Transverse colon (tissue), 4 donors: ENCODE results near the gene ANKUB1. TPM values are rescaled to one million over a fixed set of nuclear protein-coding genes. Genes with fewer than 3 reads are reported as not detected.

Source experiments
- DNase-seq: peaks from one replicate; pipeline ENCODE4 v3.0.0-alpha.2; 2019
- H3K27ac ChIP-seq, 4 donors: fragments of 200-600 bp; sonication (generic); 2 replicates each; pipeline ENCODE4 v1.5.1; 2016 to 2018; ENCODE audit warnings: inconsistent platforms in 4 of 4
- H3K27me3 ChIP-seq: fragments of 200-600 bp; sonication (generic); 2 replicates; pipeline ENCODE4 v1.5.1; 2017; ENCODE audit warnings: inconsistent platforms
- H3K36me3 ChIP-seq, 4 donors: fragments of 200-600 bp; sonication (generic); 2 replicates each; pipeline ENCODE4 v1.5.1; 2017 to 2019; ENCODE audit warnings: inconsistent platforms in 4 of 4
- H3K4me1 ChIP-seq, 4 donors: fragments of 200-600 bp; sonication (generic); 2 replicates each; pipeline ENCODE4 v1.5.1; 2017 to 2020; ENCODE audit warnings: inconsistent platforms in 4 of 4
- H3K4me3 ChIP-seq, 4 donors: fragments of 200-600 bp; sonication (generic); 1 replicate in 1 of 4; 2 replicates in 3 of 4; pipeline versions ENCODE4 v1.5.1 to v1.6.1; 2017 to 2019; ENCODE audit warnings: inconsistent platforms in 4 of 4
- H3K9me3 ChIP-seq, 2 donors: fragments of 200-600 bp; sonication (generic); 2 replicates each; pipeline ENCODE4 v1.5.1; 2017 to 2019; ENCODE audit warnings: inconsistent platforms in 2 of 2
- EP300 ChIP-seq: sonication (generic); formaldehyde crosslinking; IDR thresholded peaks from one replicate; pipeline ENCODE4 v1.6.1; 2017; ENCODE audit warnings: antibody characterized with exemption, low read depth
- POLR2A ChIP-seq: fragments of 450-650 bp; IDR thresholded peaks from one replicate; pipeline ENCODE4 v1.6.1; 2016; ENCODE audit warnings: antibody characterized with exemption, mild to moderate bottlenecking, moderate library complexity
- POLR2AphosphoS5 ChIP-seq, 3 donors: sonication (generic); formaldehyde crosslinking; IDR thresholded peaks; one replicate each; pipeline ENCODE4 v1.6.1; 2016; ENCODE audit warnings: antibody characterized with exemption in 3 of 3
- WGBS, 2 donors: methylation state at CpG; one replicate each; pipeline ENCODE4 v1.1.5; 2018; ENCODE audit warnings: low coverage in 1 of 2; 5-methylcytosine and 5-hydroxymethylcytosine counted together
- in situ Hi-C, 4 donors: fragments of 200-750 bp; cut with MboI; loops; one replicate each; pipeline versions ENCODE4 v1.15.0 to v1.15.1; 2017; ENCODE audit warnings: low sequenced_read_pairs in 3 of 4, low pct_ligation_motif_present in 1 of 4, low pct_unique_long_range_greater_than_20kb in 1 of 4
- intact Hi-C: fragments of 100-400 bp; cut with DNase I; formaldehyde crosslinking; loops from one replicate; pipeline ENCODE4 v1.15.1; 2023; ENCODE audit warnings: low total_unique reads
- total RNA-seq, 4 donors: library from RNA; depleted of rRNA; stranded (reverse); fragments of >200 nt; gene quantifications; one replicate each; pipeline ENCODE4 v1.1.0, GENCODE V29; 2016
- TF ChIP-seq, protein P1 (sequence below), 5 experiments: fragments of 200-600 bp in 3 of 5; fragments of 450-650 bp in 2 of 5; sonication (generic) in 3 of 5; IDR thresholded peaks; 1 replicate in 2 of 5; 2 replicates in 3 of 5; pipeline ENCODE4 v1.5.1; 2016 to 2017; ENCODE audit warnings: antibody characterized with exemption in 5 of 5, inconsistent platforms in 3 of 5, mild to moderate bottlenecking in 2 of 5, moderate library complexity in 1 of 5

Gene ANKUB1
- total RNA-seq, 4 donors from 2014 or later: not detected

DNA sequence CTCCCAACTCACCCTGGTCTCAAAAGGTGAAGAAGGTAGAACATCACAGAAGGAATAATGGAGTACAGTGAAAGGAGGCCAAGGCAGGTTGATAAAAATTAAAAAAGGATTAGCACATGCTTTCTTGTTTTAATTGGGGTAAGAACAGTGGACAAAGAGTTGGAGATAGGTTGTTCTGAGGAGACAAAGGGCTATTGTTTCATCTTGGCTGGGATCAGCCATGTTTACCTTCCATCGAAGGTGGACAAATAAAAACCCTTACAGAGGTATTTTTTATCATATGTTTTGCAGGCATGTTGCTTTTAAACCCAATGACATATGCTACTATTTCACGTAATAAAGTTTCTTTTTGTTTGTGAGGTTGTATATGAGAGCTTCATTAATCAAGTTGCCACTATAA lies 53.0 kb downstream of the ANKUB1 start:
- 62 to 69% methylated on average over 2 of the region's 2 CpGs for WGBS, 2 donors
- TF ChIP-seq EP300 (no peak), POLR2AphosphoS5 (IDR thresholded peaks at IDR 0.05) (no peak), POLR2A (no peak)
- TF ChIP-seq, protein P1, sequence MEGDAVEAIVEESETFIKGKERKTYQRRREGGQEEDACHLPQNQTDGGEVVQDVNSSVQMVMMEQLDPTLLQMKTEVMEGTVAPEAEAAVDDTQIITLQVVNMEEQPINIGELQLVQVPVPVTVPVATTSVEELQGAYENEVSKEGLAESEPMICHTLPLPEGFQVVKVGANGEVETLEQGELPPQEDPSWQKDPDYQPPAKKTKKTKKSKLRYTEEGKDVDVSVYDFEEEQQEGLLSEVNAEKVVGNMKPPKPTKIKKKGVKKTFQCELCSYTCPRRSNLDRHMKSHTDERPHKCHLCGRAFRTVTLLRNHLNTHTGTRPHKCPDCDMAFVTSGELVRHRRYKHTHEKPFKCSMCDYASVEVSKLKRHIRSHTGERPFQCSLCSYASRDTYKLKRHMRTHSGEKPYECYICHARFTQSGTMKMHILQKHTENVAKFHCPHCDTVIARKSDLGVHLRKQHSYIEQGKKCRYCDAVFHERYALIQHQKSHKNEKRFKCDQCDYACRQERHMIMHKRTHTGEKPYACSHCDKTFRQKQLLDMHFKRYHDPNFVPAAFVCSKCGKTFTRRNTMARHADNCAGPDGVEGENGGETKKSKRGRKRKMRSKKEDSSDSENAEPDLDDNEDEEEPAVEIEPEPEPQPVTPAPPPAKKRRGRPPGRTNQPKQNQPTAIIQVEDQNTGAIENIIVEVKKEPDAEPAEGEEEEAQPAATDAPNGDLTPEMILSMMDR (IDR thresholded peaks at IDR 0.05): no peak
- no peaks in the 10 kb centered on the region for H3K27me3 ChIP-seq
- no peaks in the 10 kb centered on the region for H3K9me3 ChIP-seq
- no peak overlapping the region for H3K27ac ChIP-seq
- peaks cover 0 to 33% (median 11%) of the 10 kb centered on the region in 4 donors for H3K36me3 ChIP-seq
- intact Hi-C loops: no loop called here
- no peak overlapping the region for H3K4me3 ChIP-seq
- in situ Hi-C loops: no loop called here
- DNase-seq: no peak
- no peaks in the 10 kb centered on the region for H3K4me1 ChIP-seq

DNA sequence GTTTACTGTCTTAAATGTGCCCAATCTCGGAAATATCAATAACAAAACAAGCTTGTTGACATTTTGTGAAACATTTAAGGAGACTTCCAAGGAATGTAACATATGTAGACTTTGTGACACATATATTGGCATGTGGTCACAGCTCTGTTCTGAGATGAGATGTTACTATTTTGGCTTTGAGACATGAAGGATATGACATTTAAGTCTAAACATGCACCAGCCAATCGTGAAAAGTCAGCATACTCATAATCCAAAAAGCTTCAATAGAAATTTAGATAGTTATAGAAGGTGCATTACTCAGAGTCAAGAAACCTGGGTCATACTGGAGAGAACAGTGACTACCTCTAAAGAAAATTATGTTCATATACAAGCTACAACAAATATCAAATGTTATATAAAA lies 53.5 kb downstream of the ANKUB1 start:
- Histone ChIP-seq H3K36me3 (peaks cover 0 to 33% (median 11%) of the 10 kb centered on the region in 4 donors), H3K27ac (no peak overlapping the region), H3K27me3 (no peaks in the 10 kb centered on the region), H3K4me3 (no peak overlapping the region), H3K4me1 (no peaks in the 10 kb centered on the region), H3K9me3 (no peaks in the 10 kb centered on the region)
- no peak for DNase-seq
- TF ChIP-seq POLR2A (no peak), POLR2AphosphoS5 (IDR thresholded peaks at IDR 0.05) (no peak), EP300 (no peak)
- TF ChIP-seq, protein P1 (IDR thresholded peaks at IDR 0.05): no peak
- 74% methylated on average over 2 of the region's 2 CpGs for WGBS, 2 donors
- in situ Hi-C loops (no loop called here), intact Hi-C loops (no loop called here)

DNA sequence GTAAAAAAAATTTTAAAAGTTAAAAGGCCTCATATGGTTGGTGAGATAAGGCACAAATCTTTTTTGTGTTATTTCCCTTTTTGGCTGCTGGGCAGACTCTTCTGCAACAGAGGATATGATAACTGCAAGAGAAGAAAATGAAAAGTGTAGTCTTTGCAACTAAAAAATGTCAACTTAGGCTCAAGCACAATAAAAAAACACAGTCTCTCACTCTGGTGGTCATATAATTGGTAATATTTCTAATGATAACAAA lies 55.5 kb downstream of the ANKUB1 start:
- Histone ChIP-seq H3K27me3 (no peaks in the 10 kb centered on the region), H3K27ac (no peak overlapping the region), H3K4me3 (no peak overlapping the region), H3K9me3 (no peaks in the 10 kb centered on the region), H3K4me1 (no peaks in the 10 kb centered on the region), H3K36me3 (peaks cover 0 to 25% (median 8%) of the 10 kb centered on the region in 4 donors)
- DNase-seq: no peak
- TF ChIP-seq POLR2A (no peak), EP300 (no peak), POLR2AphosphoS5 (IDR thresholded peaks at IDR 0.05) (no peak)
- intact Hi-C loops (no loop called here), in situ Hi-C loops (no loop called here)

DNA sequence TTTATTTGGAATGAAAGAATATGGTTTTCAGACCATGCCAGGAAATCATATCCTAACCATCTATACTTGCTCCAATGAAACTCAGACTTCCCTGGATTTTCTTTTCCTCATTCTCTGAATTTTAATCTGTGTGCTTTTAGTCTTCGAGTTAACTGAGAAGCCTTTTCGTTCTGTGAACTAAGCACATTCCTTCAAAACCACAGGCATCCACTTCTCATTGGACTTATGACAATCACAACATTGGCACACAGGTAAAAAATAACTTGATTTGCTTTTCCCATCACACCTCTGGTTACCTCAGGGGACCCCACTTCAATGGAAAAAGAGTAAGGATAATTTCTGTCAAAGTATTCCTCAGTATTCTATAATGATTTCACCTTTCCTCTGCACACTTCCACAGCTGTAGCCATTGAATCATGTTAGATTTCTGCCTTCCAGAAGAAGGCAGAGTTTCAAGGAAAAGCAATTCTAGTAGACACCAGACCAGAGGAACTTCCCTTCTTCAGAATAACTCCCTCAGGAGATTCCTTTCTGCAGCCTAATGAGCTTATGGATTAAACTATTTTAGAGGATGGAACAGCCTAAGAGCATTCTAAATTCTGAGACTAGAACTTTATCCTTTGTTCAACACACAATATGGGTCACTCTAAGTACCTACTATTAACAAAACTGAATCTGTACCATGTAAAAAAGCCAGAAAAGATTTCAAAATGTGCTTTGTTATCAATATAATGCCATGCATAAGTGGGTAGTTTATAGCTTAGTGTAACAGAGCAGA lies 56.0 kb downstream of the ANKUB1 start:
- WGBS, 2 donors: 53 to 79% methylated on average over 2 of the region's 2 CpGs
- TF ChIP-seq, protein P1 (IDR thresholded peaks at IDR 0.05): no peak
- TF ChIP-seq POLR2A (no peak), EP300 (no peak), POLR2AphosphoS5 (IDR thresholded peaks at IDR 0.05) (no peak)
- intact Hi-C loops: no loop called here
- Histone ChIP-seq H3K27ac (no peak overlapping the region), H3K4me3 (no peak overlapping the region), H3K4me1 (no peaks in the 10 kb centered on the region), H3K27me3 (no peaks in the 10 kb centered on the region), H3K9me3 (no peaks in the 10 kb centered on the region), H3K36me3 (peaks cover 0 to 23% (median 6%) of the 10 kb centered on the region in 4 donors)
- no peak for DNase-seq
- in situ Hi-C loops: no loop called here

DNA sequence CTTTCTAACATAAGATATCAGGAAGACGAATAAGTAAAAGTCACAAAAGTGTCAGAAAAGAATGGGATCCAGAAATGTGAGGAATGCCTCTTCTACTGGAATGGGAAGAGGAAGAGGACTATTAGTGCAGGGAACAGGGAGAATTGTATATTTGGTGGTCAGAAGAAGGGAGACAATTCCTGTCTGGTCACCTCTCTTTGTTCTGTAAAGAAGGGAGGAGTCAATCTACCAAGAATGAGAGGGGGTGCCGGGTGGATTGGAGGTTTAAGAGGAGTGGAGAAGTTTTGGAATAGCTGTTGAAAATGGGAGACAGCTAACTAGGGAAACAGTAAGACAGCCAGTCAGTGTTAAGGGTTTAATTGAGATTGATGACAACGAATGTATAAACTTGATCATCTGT lies 60.1 kb downstream of the ANKUB1 start:
- Histone ChIP-seq H3K4me3 (no peak overlapping the region), H3K36me3 (no peaks in the 10 kb centered on the region), H3K27ac (no peak overlapping the region), H3K4me1 (no peaks in the 10 kb centered on the region), H3K27me3 (no peaks in the 10 kb centered on the region), H3K9me3 (no peaks in the 10 kb centered on the region)
- in situ Hi-C loops: no loop called here
- intact Hi-C loops: no loop called here
- TF ChIP-seq EP300: no peak
- TF ChIP-seq POLR2A: no peak
- TF ChIP-seq, protein P1 (IDR thresholded peaks at IDR 0.05): no peak
- TF ChIP-seq POLR2AphosphoS5 (IDR thresholded peaks at IDR 0.05): no peak
- no peak for DNase-seq
- WGBS, 2 donors: 88 to 91% methylated on average over 3 of the region's 3 CpGs
